AG04450 (cell line): ENCODE measurements around the gene OR10G8. TPM values are rescaled to one million over a fixed set of nuclear protein-coding genes. Genes with fewer than 3 reads are reported as not detected.
"Not testable (repeated sequence)": the region's sequence is repeated elsewhere in the genome, so short reads cannot be mapped to it uniquely, and the experiment has no call there.

Experiments used
- CTCF ChIA-PET: fragments of 300-600, 350-600 bp; formaldehyde crosslinking; extraction: SDS; loops from one replicate; lab custom pipeline; 2022; ENCODE audit warnings: antibody characterized with exemption, inconsistent platforms; lab: Charles Lee
- POLR2A ChIA-PET: fragments of 350-600 bp; formaldehyde crosslinking; extraction: SDS; loops from one replicate; lab custom pipeline; 2021; ENCODE audit warnings: antibody characterized with exemption, inconsistent platforms; lab: Yijun Ruan, JAX
- DNase-seq: peaks from one replicate; pipeline ENCODE4 v3.0.0-alpha.2; 2011; ENCODE audit warnings: low read depth, low spot score
- H3K27ac ChIP-seq: one replicate; pipeline ENCODE4 v1.5.1; 2012; ENCODE audit warnings: low read depth, low read length, control low read depth
- H3K27me3 ChIP-seq: one replicate; pipeline ENCODE4 v1.6.0; 2012; ENCODE audit warnings: low read length; ENCODE audit not compliant: control insufficient read depth, insufficient read depth
- H3K4me3 ChIP-seq: 2 replicates; pipeline ENCODE4 v1.5.1; 2011; ENCODE audit warnings: mild to moderate bottlenecking, low read depth, low read length, control low read depth
- H3K9me3 ChIP-seq: 2 replicates; pipeline ENCODE4 v1.5.1; 2012; ENCODE audit warnings: low read length; ENCODE audit not compliant: control insufficient read depth, insufficient read depth
- polyA plus RNA-seq: library from polyadenylated mRNA; depleted of rRNA; stranded (reverse); fragments of >200 nt; gene quantifications from 2 replicates; pipeline ENCODE4 v1.2.3, GENCODE V29; 2011
- TF ChIP-seq, protein P1 (sequence below): IDR thresholded peaks from 2 replicates; pipeline ENCODE4 v1.5.1; 2011; ENCODE audit warnings: low read depth, low read length, control low read depth, inconsistent platforms

Gene OR10G8
- polyA plus RNA-seq, 1 experiment, result not detected

DNA sequence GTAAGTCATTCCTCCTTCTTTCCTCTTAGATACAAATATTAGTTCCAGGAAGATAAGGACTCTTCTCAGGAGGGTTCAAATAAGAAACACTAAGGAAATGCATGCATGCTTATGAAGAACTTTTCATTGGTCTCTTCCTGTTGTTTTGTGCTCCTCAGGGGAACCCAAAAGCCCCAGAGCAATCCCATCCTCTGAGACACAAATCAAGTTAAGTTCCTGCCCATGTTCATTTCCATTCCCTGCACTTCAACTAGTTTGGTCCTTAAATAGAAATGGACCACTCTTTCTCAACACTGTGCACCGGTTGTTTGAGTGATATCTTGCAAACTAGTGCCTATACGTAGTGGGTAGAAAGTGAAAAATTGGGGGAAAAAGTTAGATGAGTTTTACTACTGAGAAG lies 13.9 kb upstream of the OR10G8 start, which contains the start of gene OR10G4:
TSS of gene OR10G4 (plus strand) at position 301 of the 400 bp plus-strand sequence. CDS start 2,578 bp downstream, outside the sequence.
- Histone ChIP-seq H3K27me3 (no peaks in the 10 kb centered on the region), H3K9me3 (no peaks in the 10 kb centered on the region), H3K27ac (no peak within 1 kb of the TSS), H3K4me3 (no peak within 1 kb of the TSS)
- CTCF ChIA-PET, result no interaction called here
- TF ChIP-seq, protein P1, sequence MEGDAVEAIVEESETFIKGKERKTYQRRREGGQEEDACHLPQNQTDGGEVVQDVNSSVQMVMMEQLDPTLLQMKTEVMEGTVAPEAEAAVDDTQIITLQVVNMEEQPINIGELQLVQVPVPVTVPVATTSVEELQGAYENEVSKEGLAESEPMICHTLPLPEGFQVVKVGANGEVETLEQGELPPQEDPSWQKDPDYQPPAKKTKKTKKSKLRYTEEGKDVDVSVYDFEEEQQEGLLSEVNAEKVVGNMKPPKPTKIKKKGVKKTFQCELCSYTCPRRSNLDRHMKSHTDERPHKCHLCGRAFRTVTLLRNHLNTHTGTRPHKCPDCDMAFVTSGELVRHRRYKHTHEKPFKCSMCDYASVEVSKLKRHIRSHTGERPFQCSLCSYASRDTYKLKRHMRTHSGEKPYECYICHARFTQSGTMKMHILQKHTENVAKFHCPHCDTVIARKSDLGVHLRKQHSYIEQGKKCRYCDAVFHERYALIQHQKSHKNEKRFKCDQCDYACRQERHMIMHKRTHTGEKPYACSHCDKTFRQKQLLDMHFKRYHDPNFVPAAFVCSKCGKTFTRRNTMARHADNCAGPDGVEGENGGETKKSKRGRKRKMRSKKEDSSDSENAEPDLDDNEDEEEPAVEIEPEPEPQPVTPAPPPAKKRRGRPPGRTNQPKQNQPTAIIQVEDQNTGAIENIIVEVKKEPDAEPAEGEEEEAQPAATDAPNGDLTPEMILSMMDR, result no peak
- DNase-seq, result no peak
- POLR2A ChIA-PET, result no interaction called here

DNA sequence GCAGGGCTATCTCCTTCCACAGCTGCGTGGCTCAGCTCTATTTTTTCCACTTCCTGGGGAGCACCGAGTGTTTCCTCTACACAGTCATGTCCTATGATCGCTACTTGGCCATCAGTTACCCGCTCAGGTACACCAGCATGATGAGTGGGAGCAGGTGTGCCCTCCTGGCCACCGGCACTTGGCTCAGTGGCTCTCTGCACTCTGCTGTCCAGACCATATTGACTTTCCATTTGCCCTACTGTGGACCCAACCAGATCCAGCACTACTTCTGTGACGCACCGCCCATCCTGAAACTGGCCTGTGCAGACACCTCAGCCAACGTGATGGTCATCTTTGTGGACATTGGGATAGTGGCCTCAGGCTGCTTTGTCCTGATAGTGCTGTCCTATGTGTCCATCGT lies 10.8 kb upstream of the OR10G8 start:
- H3K27me3 ChIP-seq, H3K9me3 ChIP-seq, DNase-seq, H3K27ac ChIP-seq, H3K4me3 ChIP-seq, POLR2A ChIA-PET, CTCF ChIA-PET: not testable (repeated sequence)

DNA sequence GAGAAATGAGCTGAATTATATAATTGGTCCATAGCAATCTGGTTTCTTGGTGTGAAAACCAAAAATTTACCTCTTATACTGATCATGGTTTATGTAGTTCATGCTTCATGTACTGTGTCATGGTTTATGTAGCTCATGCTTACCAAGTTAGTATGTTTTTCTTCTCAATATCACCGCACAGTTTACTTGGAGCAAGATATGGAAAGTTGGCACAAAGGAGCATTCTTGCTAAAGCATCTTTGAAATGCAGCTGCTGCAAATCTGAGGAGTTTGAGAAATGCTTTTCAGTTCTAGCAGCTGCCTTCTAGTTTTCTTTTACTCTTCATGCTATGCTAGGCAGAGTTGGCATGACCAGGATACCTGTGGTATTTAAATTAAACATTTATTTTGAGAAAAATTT lies 10.1 kb downstream of the OR10G8 start:
- ChIA-PET POLR2A (no interaction called here), CTCF (no interaction called here)

DNA sequence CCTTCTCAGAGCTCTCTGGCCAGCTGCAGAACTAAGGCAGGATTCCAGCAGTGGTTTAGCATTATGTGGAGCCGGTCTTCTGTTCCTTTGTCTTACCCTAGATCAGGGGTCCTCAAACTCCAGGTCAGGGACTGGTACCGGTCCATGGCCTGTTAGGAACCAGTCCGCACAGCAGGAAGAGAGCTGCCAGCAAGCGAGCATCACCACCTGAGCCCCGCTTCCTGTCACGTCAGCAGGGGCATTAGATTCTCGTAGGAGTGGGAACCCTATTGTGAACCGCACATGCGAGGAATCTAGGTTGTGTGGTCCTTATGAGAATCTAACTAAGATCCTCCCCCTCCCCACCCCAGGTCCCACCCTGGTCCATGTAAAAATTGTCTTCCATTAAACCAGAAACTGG lies 13.0 kb downstream of the OR10G8 start:
- Histone ChIP-seq H3K9me3 (no peaks in the 10 kb centered on the region), H3K4me3 (no peak overlapping the region), H3K27me3 (no peaks in the 10 kb centered on the region), H3K27ac (no peak overlapping the region)
- TF ChIP-seq, protein P1, result no peak
- ChIA-PET CTCF (interaction anchor here (0.5 to 1.7 kb wide), 3 partner anchors 32 to 376 kb away, joined by 3 read pairs; no protein-coding TSS in a partner anchor), POLR2A (no interaction called here)
- no peak for DNase-seq

More for the DNA sequence above, 10.1 kb downstream of the OR10G8 start:
- DNase-seq, result no peak
- no peaks in the 10 kb centered on the region for H3K9me3 ChIP-seq
- TF ChIP-seq, protein P1, result no peak
- H3K27ac ChIP-seq, result no peak overlapping the region
- H3K27me3 ChIP-seq, result no peaks in the 10 kb centered on the region
- H3K4me3 ChIP-seq, result no peak overlapping the region

DNA sequence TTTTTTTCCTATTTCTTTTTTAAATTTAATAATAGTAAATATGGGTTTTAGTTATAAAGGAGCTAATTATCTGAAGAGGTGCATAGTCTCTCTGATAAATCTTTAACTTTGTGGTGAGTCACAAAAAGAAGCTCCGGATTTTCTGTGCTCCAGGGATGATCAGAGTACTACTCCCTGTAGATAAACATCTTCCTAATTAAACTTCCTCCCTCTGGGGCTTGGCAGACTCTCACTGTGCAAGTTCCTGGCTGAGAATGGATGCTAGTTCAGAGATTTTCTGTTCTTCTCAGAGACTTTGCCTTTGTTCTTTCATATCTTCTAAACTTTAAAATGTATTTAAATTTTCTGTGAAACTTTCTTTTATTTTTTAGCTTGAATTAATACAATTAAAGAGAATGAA lies 14.7 kb downstream of the OR10G8 start, which contains the start of gene OR10G7:
TSS of gene OR10G7 (minus strand) at position 72 of the 400 bp plus-strand sequence. CDS start 2,324 bp downstream, outside the sequence.
- ChIA-PET POLR2A (no interaction called here), CTCF (interaction anchor here (1.3 to 1.4 kb wide), 2 partner anchors 28 to 361 kb away, joined by 3 to 5 read pairs; no protein-coding TSS in a partner anchor)
- no peak for DNase-seq
- Histone ChIP-seq H3K27ac (no peak within 1 kb of the TSS), H3K27me3 (no peaks in the 10 kb centered on the region), H3K4me3 (no peak within 1 kb of the TSS), H3K9me3 (no peaks in the 10 kb centered on the region)
- TF ChIP-seq, protein P1, result no peak
